IMR-90 (cell line): ENCODE measurements around the gene LCE1E. TPM values are rescaled to one million over a fixed set of nuclear protein-coding genes. Genes with fewer than 3 reads are reported as not detected.

Source experiments
- ATAC-seq: fragments of 200-7000 bp; cut with Tn5 transposase; 2 replicates; pipeline ENCODE4 v1.9.1; 2020; ENCODE audit warnings: low read depth, mild to moderate bottlenecking, moderate library complexity
- BruUV-seq: library from RNA; stranded (reverse); fragments of 400-500 nt; replicated peaks from 2 replicates; lab custom pipeline; 2021; lab: Mats Ljungman, UMichigan
- CTCF ChIA-PET: fragments of 300-600 bp; formaldehyde crosslinking; extraction: SDS; loops from one replicate; lab custom pipeline; 2021; ENCODE audit warnings: antibody characterized with exemption; lab: Yijun Ruan, JAX
- POLR2A ChIA-PET: fragments of 300-600 bp; sonication (Branson Sonifier 250); formaldehyde crosslinking; loops from one replicate; lab custom pipeline; 2022; ENCODE audit warnings: antibody characterized with exemption; ENCODE audit not compliant: unreplicated experiment; lab: Charles Lee
- DNase-seq: peaks from one replicate; pipeline ENCODE4 v3.0.0; 2013
- H2AFZ ChIP-seq: replicated peaks from 2 replicates; pipeline ENCODE3; 2013; ENCODE audit warnings: low read length, mild to moderate bottlenecking; ENCODE audit not compliant: poor library complexity
- H2AK5ac ChIP-seq: 2 replicates; pipeline ENCODE4 v1.6.1; 2013; ENCODE audit warnings: low read depth, low read length, inconsistent platforms
- H2AK9ac ChIP-seq: replicated peaks from 2 replicates; pipeline ENCODE3; 2013; ENCODE audit warnings: mild to moderate bottlenecking, low read depth, low read length, moderate library complexity; ENCODE audit not compliant: poor library complexity
- H2BK120ac ChIP-seq: 2 replicates; pipeline ENCODE4 v1.6.1; 2013; ENCODE audit warnings: low read depth, low read length, inconsistent platforms
- H2BK15ac ChIP-seq: 3 replicates; pipeline ENCODE4 v1.6.1; 2013; ENCODE audit warnings: low read depth, low read length, inconsistent platforms
- H2BK20ac ChIP-seq: 2 replicates; pipeline ENCODE4 v1.6.1; 2013; ENCODE audit warnings: low read depth, mild to moderate bottlenecking, inconsistent platforms, low read length, moderate library complexity
- H2BK5ac ChIP-seq: 2 replicates; pipeline ENCODE4 v1.6.1; 2013; ENCODE audit warnings: mild to moderate bottlenecking, low read depth, low read length, inconsistent platforms; ENCODE audit not compliant: poor library complexity, severe bottlenecking
- H3K14ac ChIP-seq: replicated peaks from 2 replicates; pipeline ENCODE4 v1.6.1; 2013; ENCODE audit warnings: low read depth, low read length, inconsistent platforms
- H3K18ac ChIP-seq: 2 replicates; pipeline ENCODE4 v1.6.1; 2013; ENCODE audit warnings: low read depth, low read length, control low read depth
- H3K23ac ChIP-seq: 2 replicates; pipeline ENCODE4 v1.6.1; 2013; ENCODE audit warnings: low read depth, low read length, inconsistent platforms
- H3K27ac ChIP-seq: 2 replicates; pipeline ENCODE4 v1.5.1; 2013; ENCODE audit warnings: mild to moderate bottlenecking, control low read depth, low read length; ENCODE audit not compliant: insufficient read depth
- H3K27me3 ChIP-seq: 2 replicates; pipeline ENCODE4 v1.6.1; 2013; ENCODE audit warnings: low read length; ENCODE audit not compliant: control insufficient read depth, insufficient read depth
- H3K36me3 ChIP-seq: 2 replicates; pipeline ENCODE4 v1.6.1; 2013; ENCODE audit warnings: low read length, mixed read lengths; ENCODE audit not compliant: control insufficient read depth, insufficient read depth
- H3K4ac ChIP-seq: 2 replicates; pipeline ENCODE4 v1.6.1; 2013; ENCODE audit warnings: low read depth, low read length, inconsistent platforms
- H3K4me1 ChIP-seq: 2 replicates; pipeline ENCODE4 v1.6.1; 2013; ENCODE audit warnings: low read length, mixed read lengths; ENCODE audit not compliant: control insufficient read depth, insufficient read depth
- H3K4me2 ChIP-seq: 2 replicates; pipeline ENCODE4 v1.6.1; 2013; ENCODE audit warnings: low read depth, mild to moderate bottlenecking, control low read depth, low read length, moderate library complexity
- H3K4me3 ChIP-seq: 2 replicates; pipeline ENCODE4 v1.5.1; 2013; ENCODE audit warnings: low read depth, mild to moderate bottlenecking, control low read depth, low read length, moderate library complexity; ENCODE audit not compliant: insufficient read depth
- H3K56ac ChIP-seq: 2 replicates; pipeline ENCODE4 v1.6.1; 2013; ENCODE audit warnings: low read length, inconsistent platforms; ENCODE audit not compliant: insufficient read depth; ENCODE audit errors: extremely low read depth
- H3K79me1 ChIP-seq, 2 experiments: 2 replicates each; pipeline ENCODE4 v1.6.1; 2013; ENCODE audit warnings: low read length in 2 of 2, inconsistent platforms in 1 of 2, low read depth in 1 of 2
- H3K9ac ChIP-seq: 2 replicates; pipeline ENCODE4 v1.6.1; 2013; ENCODE audit warnings: low read depth, low read length, control low read depth
- H3K9me1 ChIP-seq: 2 replicates; pipeline ENCODE4 v1.6.1; 2013; ENCODE audit warnings: low read length, inconsistent platforms; ENCODE audit not compliant: insufficient read depth
- H3K9me3 ChIP-seq: 2 replicates; pipeline ENCODE4 v1.6.1; 2013; ENCODE audit warnings: low read length; ENCODE audit not compliant: control insufficient read depth, insufficient read depth
- H4K20me1 ChIP-seq: 2 replicates; pipeline ENCODE4 v1.6.1; 2013; ENCODE audit warnings: low read length, inconsistent platforms; ENCODE audit not compliant: insufficient read depth
- H4K5ac ChIP-seq: 2 replicates; pipeline ENCODE4 v1.6.1; 2013; ENCODE audit warnings: mild to moderate bottlenecking, low read depth, low read length, control low read depth
- H4K8ac ChIP-seq, 2 experiments: 2 replicates each; pipeline ENCODE4 v1.6.1; 2013; ENCODE audit warnings: low read depth in 2 of 2, low read length in 2 of 2, control low read depth in 1 of 2, inconsistent platforms in 1 of 2
- H4K91ac ChIP-seq: 2 replicates; pipeline ENCODE4 v1.6.1; 2013; ENCODE audit warnings: low read depth, low read length, inconsistent platforms; ENCODE audit not compliant: insufficient read depth
- BHLHE40 ChIP-seq: fragments of 150-350 bp; IDR thresholded peaks from 2 replicates; pipeline ENCODE4 v1.6.1; 2016; ENCODE audit warnings: mild to moderate bottlenecking, low read depth, low read length
- MAFK ChIP-seq: IDR thresholded peaks from 2 replicates; pipeline ENCODE4 v1.6.1; 2012; ENCODE audit warnings: low read depth, low read length, improper control_type of control experiment
- RAD21 ChIP-seq: IDR thresholded peaks from 2 replicates; pipeline ENCODE4 v1.6.1; 2012; ENCODE audit warnings: low read length, improper control_type of control experiment
- RCOR1 ChIP-seq: IDR thresholded peaks from 2 replicates; pipeline ENCODE4 v1.6.1; 2012; ENCODE audit warnings: mild to moderate bottlenecking, low read length, improper control_type of control experiment; ENCODE audit not compliant: insufficient replicate concordance
- WGBS, 2 experiments: methylation state at CpG; one replicate each; pipeline versions ENCODE4 v1.1.5 to v1.1.7; 2013; ENCODE audit warnings: missing lambda C conversion rate in 2 of 2; ENCODE audit not compliant: insufficient read length in 1 of 2; ENCODE audit errors: extremely low coverage in 2 of 2; 5-methylcytosine and 5-hydroxymethylcytosine counted together
- dilution Hi-C: fragments of 300-500 bp; cut with HindIII; formaldehyde crosslinking; loops from one replicate; pipeline ENCODE4 v1.14.3; 2018; ENCODE audit warnings: low sequenced_read_pairs; ENCODE audit not compliant: unreplicated experiment
- in situ Hi-C: fragments of 300-500 bp; cut with MboI; formaldehyde crosslinking; loops from 3 replicates; pipeline ENCODE4 v1.14.3; 2019; ENCODE audit warnings: low sequenced_read_pairs, inconsistent platforms, mixed read lengths
- intact Hi-C: fragments of 100-400 bp; cut with micrococcal nuclease; formaldehyde crosslinking; loops from 2 replicates; pipeline ENCODE4 v1.10.0; 2022
- polyA plus RNA-seq, 3 experiments: library from polyadenylated mRNA; depleted of rRNA; stranded (reverse); fragments of >200 nt; gene quantifications; 2 replicates each; pipeline ENCODE4 v1.2.3, GENCODE V29; 2012; ENCODE audit warnings: low replicate concordance in 1 of 3
- total RNA-seq: library from RNA; depleted of rRNA; stranded (reverse); fragments of >200 nt; gene quantifications from 2 replicates; pipeline ENCODE4 v1.2.3, GENCODE V29; 2012; rRNA removed

LCE1E gene
- total and polyA plus RNA-seq, 2 of the 4 experiments (the other 2 are of a cell fraction): not detected

- dilution Hi-C loops: no loop called here
- Histone ChIP-seq H3K14ac (no peak overlapping the region), H2AK9ac (no peak overlapping the region), H4K20me1 (no peaks in the 10 kb centered on the region), H2BK20ac (no peak overlapping the region), H3K36me3 (no peaks in the 10 kb centered on the region), H4K91ac (no peak overlapping the region), H3K27ac (no peak overlapping the region), H3K79me1 (no peaks in the 10 kb centered on the region), H3K27me3 (no peaks in the 10 kb centered on the region), H2BK120ac (no peak overlapping the region), H3K4me2 (no peak overlapping the region), H3K56ac (no peak overlapping the region), H3K9ac (no peak overlapping the region), H3K18ac (no peak overlapping the region), H2AFZ (no peak overlapping the region), H2AK5ac (no peak overlapping the region), H2BK5ac (no peak overlapping the region), H3K23ac (no peak overlapping the region), H3K4me3 (no peak overlapping the region), H2BK15ac (no peak overlapping the region), H3K9me1 (no peaks in the 10 kb centered on the region), H3K4me1 (no peaks in the 10 kb centered on the region), H4K5ac (no peak overlapping the region), H4K8ac (no peak overlapping the region), H3K4ac (no peak overlapping the region), H3K9me3 (no peaks in the 10 kb centered on the region)
- no peak for TF ChIP-seq BHLHE40
- TF ChIP-seq MAFK: no peak
- no peak for TF ChIP-seq RCOR1
- no peak for TF ChIP-seq RAD21
- BruUV-seq: no TSS peak
- ATAC-seq: no peak
- WGBS, 2 experiments: 20% methylated on average over 1 of the region's 2 CpGs; no CpG with 5 or more reads in 1 of the 2 experiments
- intact Hi-C loops: no loop called here
- in situ Hi-C loops: no loop called here
- ChIA-PET CTCF (interaction anchor here (1.1 kb wide), 1 partner anchor 11 kb away, joined by 3 read pairs; no protein-coding TSS in a partner anchor), POLR2A (no interaction called here)
- DNase-seq: no peak
These were observed 50.8 kb downstream of the LCE1E start for GRCh38 chr1:152836870-152837269.

Other genes with a start within 250 kb of the LCE1E start
- gene LCE3E, start 219.5 kb upstream of the LCE1E start, total RNA-seq: not detected in 2 replicates
- gene LCE3E, start 219.5 kb upstream of the LCE1E start, polyA plus RNA-seq (2012; rRNA removed): not detected in 2 replicates
- gene LCE3D, start 205.7 kb upstream of the LCE1E start, total RNA-seq: not detected in 2 replicates
- not detected in 2 replicates for gene LCE3D, start 205.7 kb upstream of the LCE1E start, polyA plus RNA-seq (2012; rRNA removed)
- gene LCE3C, start 186.0 kb upstream of the LCE1E start, total RNA-seq: not detected in 2 replicates
- not detected in 2 replicates for gene LCE3C, start 186.0 kb upstream of the LCE1E start, polyA plus RNA-seq (2012; rRNA removed)
- gene LCE3B, start 172.4 kb upstream of the LCE1E start, total RNA-seq: not detected in 2 replicates
- not detected in 2 replicates for gene LCE3B, start 172.4 kb upstream of the LCE1E start, polyA plus RNA-seq (2012; rRNA removed)
- gene LCE3A, start 163.2 kb upstream of the LCE1E start, total RNA-seq: not detected in 2 replicates
- gene LCE3A, start 163.2 kb upstream of the LCE1E start, polyA plus RNA-seq (2012; rRNA removed): not detected in 2 replicates
- gene LCE2D, start 122.9 kb upstream of the LCE1E start, total RNA-seq: not detected in 2 replicates
- not detected in 2 replicates for gene LCE2D, start 122.9 kb upstream of the LCE1E start, polyA plus RNA-seq (2012; rRNA removed)
- not detected in 2 replicates for gene LCE2C, start 111.0 kb upstream of the LCE1E start, total RNA-seq
- not detected in 2 replicates for gene LCE2C, start 111.0 kb upstream of the LCE1E start, polyA plus RNA-seq (2012; rRNA removed)
- gene LCE2B, start 100.1 kb upstream of the LCE1E start, total RNA-seq: not detected in 2 replicates
- not detected in 2 replicates for gene LCE2B, start 100.1 kb upstream of the LCE1E start, polyA plus RNA-seq (2012; rRNA removed)
- gene LCE2A, start 87.9 kb upstream of the LCE1E start, total RNA-seq: not detected in 2 replicates
- 0.24 and 0.50 TPM in 2 replicates for gene LCE2A, start 87.9 kb upstream of the LCE1E start, polyA plus RNA-seq (2012; rRNA removed)
- gene LCE4A, start 78.1 kb upstream of the LCE1E start, total RNA-seq: not detected in 2 replicates
- not detected in 2 replicates for gene LCE4A, start 78.1 kb upstream of the LCE1E start, polyA plus RNA-seq (2012; rRNA removed)
- not detected in 2 replicates for gene KPRP, start 28.2 kb upstream of the LCE1E start, total RNA-seq
- not detected in 2 replicates for gene KPRP, start 28.2 kb upstream of the LCE1E start, polyA plus RNA-seq (2012; rRNA removed)
- gene LCE1F, start 11.1 kb upstream of the LCE1E start, total RNA-seq: not detected in 2 replicates
- not detected in 2 replicates for gene LCE1F, start 11.1 kb upstream of the LCE1E start, polyA plus RNA-seq (2012; rRNA removed)
- not detected in 2 replicates for gene LCE1D, start 10.5 kb downstream of the LCE1E start, total RNA-seq
- gene LCE1D, start 10.5 kb downstream of the LCE1E start, polyA plus RNA-seq (2012; rRNA removed): not detected in 2 replicates
- not detected in 2 replicates for gene LCE1C, start 20.4 kb downstream of the LCE1E start, total RNA-seq
- gene LCE1C, start 20.4 kb downstream of the LCE1E start, polyA plus RNA-seq (2012; rRNA removed): not detected in 2 replicates
- gene LCE1B, start 25.7 kb downstream of the LCE1E start, total RNA-seq: not detected in 2 replicates
- not detected in 2 replicates for gene LCE1B, start 25.7 kb downstream of the LCE1E start, polyA plus RNA-seq (2012; rRNA removed)
- not detected in 2 replicates for gene LCE1A, start 41.2 kb downstream of the LCE1E start, total RNA-seq
- not detected in 2 replicates for gene LCE1A, start 41.2 kb downstream of the LCE1E start, polyA plus RNA-seq (2012; rRNA removed)
- gene LCE6A, start 56.6 kb downstream of the LCE1E start, total RNA-seq: not detected in 2 replicates
- not detected in 2 replicates for gene LCE6A, start 56.6 kb downstream of the LCE1E start, polyA plus RNA-seq (2012; rRNA removed)
- not detected in 2 replicates for gene LCE7A, start 73.7 kb downstream of the LCE1E start, total RNA-seq
- gene LCE7A, start 73.7 kb downstream of the LCE1E start, polyA plus RNA-seq (2012; rRNA removed): not detected in 2 replicates
- gene SMCP, start 92.1 kb downstream of the LCE1E start, total RNA-seq: not detected in 2 replicates
- gene SMCP, start 92.1 kb downstream of the LCE1E start, polyA plus RNA-seq (2012; rRNA removed): not detected in 2 replicates
- not detected in 2 replicates for gene IVL, start 122.3 kb downstream of the LCE1E start, total RNA-seq
- gene IVL, start 122.3 kb downstream of the LCE1E start, polyA plus RNA-seq (2012; rRNA removed): not detected in 2 replicates
- not detected in 2 replicates for gene SPRR5, start 160.9 kb downstream of the LCE1E start, total RNA-seq
- not detected in 2 replicates for gene SPRR5, start 160.9 kb downstream of the LCE1E start, polyA plus RNA-seq (2012; rRNA removed)
- gene SPRR4, start 184.4 kb downstream of the LCE1E start, total RNA-seq: not detected in 2 replicates
- gene SPRR4, start 184.4 kb downstream of the LCE1E start, polyA plus RNA-seq (2012; rRNA removed): not detected in 2 replicates
- gene SPRR1A, start 197.8 kb downstream of the LCE1E start, total RNA-seq: not detected in 2 replicates
- gene SPRR1A, start 197.8 kb downstream of the LCE1E start, polyA plus RNA-seq (2012; rRNA removed): not detected in 2 replicates
- not detected in 2 replicates for gene SPRR3, start 215.5 kb downstream of the LCE1E start, total RNA-seq
- gene SPRR3, start 215.5 kb downstream of the LCE1E start, polyA plus RNA-seq (2012; rRNA removed): not detected in 2 replicates
- gene SPRR1B, start 244.9 kb downstream of the LCE1E start, total RNA-seq: not detected in 2 replicates
- not detected in 2 replicates for gene SPRR1B, start 244.9 kb downstream of the LCE1E start, polyA plus RNA-seq (2012; rRNA removed)